IPS DF 6.9 (cell line): ENCODE measurements around the gene SRRM3.
"Not testable (repeated sequence)": the region's sequence is repeated elsewhere in the genome, so short reads cannot be mapped to it uniquely, and the experiment has no call there.

Experiments
- DNase-seq: peaks from one replicate; pipeline ENCODE4 v3.0.0-alpha.2; 2013; ENCODE audit warnings: low read depth, low spot score
- H3K27ac ChIP-seq: one replicate; pipeline ENCODE4 v1.5.1; 2013; ENCODE audit warnings: low read length, control low read depth
- H3K27me3 ChIP-seq: 2 replicates; pipeline ENCODE4 v1.6.1; 2013; ENCODE audit warnings: mild to moderate bottlenecking, low read length; ENCODE audit not compliant: control insufficient read depth, insufficient read depth
- H3K36me3 ChIP-seq: 2 replicates; pipeline ENCODE4 v1.6.1; 2013; ENCODE audit warnings: low read length; ENCODE audit not compliant: control insufficient read depth, insufficient read depth
- H3K4me1 ChIP-seq: 2 replicates; pipeline ENCODE4 v1.6.1; 2013; ENCODE audit warnings: low read length; ENCODE audit not compliant: control insufficient read depth, insufficient read depth
- H3K4me3 ChIP-seq: 2 replicates; pipeline ENCODE4 v1.5.1; 2013; ENCODE audit warnings: mild to moderate bottlenecking, low read length
- H3K9me3 ChIP-seq: 2 replicates; pipeline ENCODE4 v1.6.1; 2013; ENCODE audit warnings: low read length, inconsistent platforms; ENCODE audit not compliant: control insufficient read depth, insufficient read depth
- WGBS: extraction: QIAGEN DNeasy Blood & Tissue Kit; methylation state at CpG from one replicate; pipeline ENCODE4 v1.1.7; 2013; ENCODE audit warnings: mixed read lengths, missing lambda C conversion rate; ENCODE audit not compliant: insufficient read length, insufficient coverage; 5-methylcytosine and 5-hydroxymethylcytosine counted together

The SRRM3 gene

GRCh38 chr7:76302347-76303201 is 100.9 kb downstream of the SRRM3 start, which contains the start of gene HSPB1:
Gene HSPB1 (plus strand): TSS chr7:76302673. CDS start chr7:76302713, 40 bp downstream.
- Histone ChIP-seq H3K36me3 (no peaks in the 10 kb centered on the region), H3K4me1 (peaks cover 3% of the 10 kb centered on the region; the same call in 1 of the 2 replicates), H3K27ac (no peak within 1 kb of the TSS), H3K9me3 (no peaks in the 10 kb centered on the region), H3K27me3 (no peaks in the 10 kb centered on the region), H3K4me3 (peak within 1 kb of the TSS; percentile 66; the same call in 1 of the 2 replicates)
- WGBS: no CpG with 5 or more reads among the region's 75 CpGs
- DNase-seq: no peak

GRCh38 chr7:76303202-76304147 is 101.8 kb downstream of the SRRM3 start:
- Histone ChIP-seq H3K27ac (no peak overlapping the region), H3K9me3 (no peaks in the 10 kb centered on the region), H3K36me3 (no peaks in the 10 kb centered on the region), H3K4me3 (peak overlapping the region; percentile 66; the same call in 1 of the 2 replicates), H3K4me1 (peaks cover 3% of the 10 kb centered on the region; the same call in 1 of the 2 replicates), H3K27me3 (no peaks in the 10 kb centered on the region)
- WGBS: no CpG with 5 or more reads among the region's 56 CpGs
- DNase-seq: no peak

GRCh38 chr7:76304888-76305375 is 103.2 kb downstream of the SRRM3 start:
- Histone ChIP-seq H3K36me3 (no peaks in the 10 kb centered on the region), H3K4me1 (peaks cover 3% of the 10 kb centered on the region; the same call in 1 of the 2 replicates), H3K4me3 (no peak overlapping the region), H3K27ac (no peak overlapping the region), H3K27me3 (no peaks in the 10 kb centered on the region), H3K9me3 (no peaks in the 10 kb centered on the region)
- no CpG with 5 or more reads among the region's 10 CpGs for WGBS
- DNase-seq: no peak

GRCh38 chr7:76308874-76309273 is 107.2 kb downstream of the SRRM3 start:
- not testable (repeated sequence) for DNase-seq, H3K36me3 ChIP-seq, H3K9me3 ChIP-seq, H3K27ac ChIP-seq, H3K4me1 ChIP-seq, H3K4me3 ChIP-seq, H3K27me3 ChIP-seq
- WGBS: no CpG with 5 or more reads among the region's 12 CpGs

GRCh38 chr7:76309341-76310101 is 107.8 kb downstream of the SRRM3 start:
- H3K4me1 ChIP-seq: not testable (repeated sequence)

GRCh38 chr7:76310102-76310957 is 108.6 kb downstream of the SRRM3 start:
- Histone ChIP-seq H3K4me1 (no peaks in the 10 kb centered on the region), H3K9me3 (no peaks in the 10 kb centered on the region), H3K4me3 (no peak overlapping the region), H3K27ac (no peak overlapping the region), H3K27me3 (no peaks in the 10 kb centered on the region), H3K36me3 (no peaks in the 10 kb centered on the region)
- no CpG with 5 or more reads among the region's 21 CpGs for WGBS
- no peak for DNase-seq

More at GRCh38 chr7:76309341-76310101, 107.8 kb downstream of the SRRM3 start:
- no CpG with 5 or more reads among the region's 50 CpGs for WGBS
- H3K36me3 ChIP-seq, H3K27ac ChIP-seq, H3K27me3 ChIP-seq, DNase-seq, H3K9me3 ChIP-seq, H3K4me3 ChIP-seq: not testable (repeated sequence)

- no CpG with 5 or more reads among the region's 6 CpGs for WGBS
- H3K36me3 ChIP-seq, H3K27me3 ChIP-seq, H3K4me1 ChIP-seq, DNase-seq, H3K9me3 ChIP-seq, H3K27ac ChIP-seq, H3K4me3 ChIP-seq: not testable (repeated sequence)
These were observed 110.1 kb downstream of the SRRM3 start for GRCh38 chr7:76311838-76312237.

- peaks cover 5% of the 10 kb centered on the region; the same call in 1 of the 2 replicates for H3K4me1 ChIP-seq
- DNase-seq: peak; percentile 94
- H3K27ac ChIP-seq: no peak overlapping the region
- H3K36me3 ChIP-seq: no peaks in the 10 kb centered on the region
- no peaks in the 10 kb centered on the region for H3K9me3 ChIP-seq
- H3K4me3 ChIP-seq: peak overlapping the region; percentile 23; the same call in 1 of the 2 replicates
- no CpG with 5 or more reads among the region's 15 CpGs for WGBS
- H3K27me3 ChIP-seq: no peaks in the 10 kb centered on the region
These were observed 112.5 kb downstream of the SRRM3 start for GRCh38 chr7:76314042-76314721.

GRCh38 chr7:76314740-76315139 is 113.0 kb downstream of the SRRM3 start:
- H3K27me3 ChIP-seq, H3K36me3 ChIP-seq, DNase-seq, H3K4me3 ChIP-seq, H3K4me1 ChIP-seq, H3K27ac ChIP-seq, H3K9me3 ChIP-seq: not testable (repeated sequence)
- WGBS: no CpG with 5 or more reads among the region's 6 CpGs
